H1 (cell line): ENCODE data around the gene RMND5A.

ENCODE experiments used
- CEBPB ChIP-seq: IDR thresholded peaks from 2 replicates; pipeline ENCODE4 v1.6.1; 2012; ENCODE audit warnings: low read depth, low read length
- CREB1 ChIP-seq: IDR thresholded peaks from 2 replicates; pipeline ENCODE4 v1.6.1; 2012; ENCODE audit warnings: inconsistent platforms
- CTCF ChIP-seq, 3 experiments: IDR thresholded peaks; 1 replicate in 2 of 3; 2 replicates in 1 of 3; pipeline versions ENCODE4 v1.5.1 to v1.6.1; 2011; ENCODE audit warnings: low read length in 3 of 3, mild to moderate bottlenecking in 3 of 3, inconsistent platforms in 2 of 3, low read depth in 1 of 3, moderate library complexity in 1 of 3; ENCODE audit not compliant: insufficient read depth in 1 of 3; ENCODE audit errors: control extremely low read depth in 1 of 3
- MAFK ChIP-seq: IDR thresholded peaks from 2 replicates; pipeline ENCODE4 v1.6.1; 2012; ENCODE audit warnings: low read depth, mild to moderate bottlenecking, improper control_type of control experiment, low read length
- PHF8 ChIP-seq: fragments of 200-600 bp; sonication (generic); conservative IDR thresholded peaks from 2 replicates; pipeline ENCODE4 v1.7.1; 2012; ENCODE audit warnings: low read depth, mild to moderate bottlenecking, inconsistent platforms, low read length, moderate library complexity
- POLR2A ChIP-seq, 2 experiments: IDR thresholded peaks; 1 replicate in 1 of 2; 2 replicates in 1 of 2; pipeline ENCODE4 v1.6.1; 2011; ENCODE audit warnings: low read depth in 2 of 2, low read length in 2 of 2, mild to moderate bottlenecking in 2 of 2; ENCODE audit errors: control extremely low read depth in 1 of 2
- POLR2AphosphoS5 ChIP-seq: IDR thresholded peaks from 2 replicates; pipeline ENCODE4 v1.6.1; 2011; ENCODE audit warnings: low read depth, low read length
- RNF2 ChIP-seq: fragments of 200-900, 300-1000 bp; sonication (generic); IDR thresholded peaks from 2 replicates; pipeline ENCODE4 v1.7.1; 2016; ENCODE audit warnings: borderline replicate concordance, low read depth, mild to moderate bottlenecking, antibody characterized with exemption, low read length; ENCODE audit not compliant: poor library complexity, severe bottlenecking; ENCODE audit errors: missing control alignments
- SIN3A ChIP-seq, 2 experiments: IDR thresholded peaks in 1 of 2; conservative IDR thresholded peaks in 1 of 2; 2 replicates each; pipeline ENCODE4 v1.6.1; 2011 to 2012; ENCODE audit warnings: low read length in 2 of 2, improper control_type of control experiment in 1 of 2, low read depth in 1 of 2, mild to moderate bottlenecking in 1 of 2
- TCF12 ChIP-seq: IDR thresholded peaks from 2 replicates; pipeline ENCODE4 v1.6.1; 2011; ENCODE audit warnings: low read depth, mild to moderate bottlenecking, low read length

- TF ChIP-seq CTCF (IDR thresholded peaks at IDR 0.05; ENCODE audit: control extremely low read depth in 1 of 3, insufficient read depth in 1 of 3, low read depth in 1 of 3, low read length in 3 of 3) = no peak
- no peak for TF ChIP-seq POLR2AphosphoS5
- no peak for TF ChIP-seq CREB1
- no peak for TF ChIP-seq RNF2
- TF ChIP-seq POLR2A (IDR thresholded peaks at IDR 0.05; ENCODE audit: control extremely low read depth in 1 of 2, low read depth in 2 of 2, low read length in 2 of 2) = no peak
- no peak for TF ChIP-seq CEBPB
- no peak for TF ChIP-seq PHF8
- no peak for TF ChIP-seq MAFK
- no peak for TF ChIP-seq SIN3A (conservative IDR thresholded peaks at IDR 0.05 in 1 of 2, IDR thresholded peaks at IDR 0.05 in 1 of 2; ENCODE audit: low read depth in 1 of 2, low read length in 2 of 2)
- TF ChIP-seq TCF12 = no peak
Observed at GRCh38 chr2:86760371-86760770, 40.3 kb downstream of the RMND5A start.
